ENCODE data around the gene NPC1L1. TPM values are rescaled to one million over a fixed set of nuclear protein-coding genes. Genes with fewer than 3 reads are reported as not detected.

The NPC1L1 gene
- total and polyA plus RNA-seq, 2 of the 4 experiments (the other 2 are of a cell fraction) = 0.07 TPM; not detected in 1

DNA sequence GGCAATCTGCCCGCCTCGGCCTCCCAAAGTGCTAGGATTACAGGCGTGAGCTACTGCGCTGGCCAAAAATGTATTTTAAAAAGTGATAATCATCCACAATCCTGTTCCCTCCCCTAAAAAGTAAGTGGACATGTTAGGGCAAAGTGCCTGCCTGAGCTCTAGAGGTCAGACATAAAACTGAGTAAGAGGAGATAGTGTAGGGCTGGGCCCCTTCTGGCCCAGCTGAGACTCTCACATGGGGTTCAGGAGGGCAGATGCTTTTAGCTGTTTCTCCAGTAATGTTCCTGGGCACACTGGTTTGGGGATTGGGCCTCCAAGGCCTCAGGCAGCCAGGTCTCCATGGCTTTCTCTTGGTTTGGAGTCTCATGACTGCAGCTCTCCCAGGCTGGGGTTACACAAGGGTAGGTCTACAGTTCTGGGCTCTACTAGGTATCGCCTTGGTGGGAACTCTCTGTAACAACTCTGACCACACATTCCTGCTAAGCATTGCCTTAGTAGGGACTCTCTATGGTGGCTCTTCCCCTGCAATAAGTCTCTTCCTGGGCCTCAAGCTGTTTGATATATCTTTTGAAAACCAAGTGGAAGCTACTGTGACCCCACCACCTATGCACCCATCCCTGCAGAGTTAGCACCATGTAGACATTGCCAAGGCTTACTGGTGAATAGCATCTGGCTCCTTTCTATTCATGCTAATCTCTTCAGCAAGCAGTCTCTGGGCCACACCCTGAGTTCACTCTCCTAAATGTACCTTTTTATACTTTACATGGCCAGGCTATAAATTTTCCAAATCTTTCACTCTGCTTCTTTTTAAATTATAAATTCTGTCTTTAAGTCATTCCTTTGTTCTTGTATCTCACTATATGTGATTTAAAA, 43.7 kb downstream of the NPC1L1 start:
- Histone ChIP-seq H3K4me1 (ENCODE audit: control insufficient read depth, insufficient read depth, low read length) (no peaks in the 10 kb centered on the region), H2BK5ac (ENCODE audit: low read depth, low read length, poor library complexity, severe bottlenecking) (no peak overlapping the region), H2AK5ac (ENCODE audit: low read depth, low read length) (0 out of 2 replicates have a peak overlapping the region, but pooled peaks have one; percentile 2), H4K91ac (ENCODE audit: insufficient read depth, low read depth, low read length) (no peak overlapping the region), H2BK20ac (ENCODE audit: low read depth, low read length) (no peak overlapping the region), H3K36me3 (ENCODE audit: control insufficient read depth, insufficient read depth, low read length) (no peaks in the 10 kb centered on the region), H4K8ac (ENCODE audit: low read depth in 2 of 2, low read length in 2 of 2) (no peak overlapping the region), H3K9me3 (ENCODE audit: control insufficient read depth, insufficient read depth, low read length) (no peaks in the 10 kb centered on the region), H3K18ac (ENCODE audit: low read depth, low read length) (no peak overlapping the region), H3K27me3 (ENCODE audit: control insufficient read depth, insufficient read depth, low read length) (peaks cover 12% of the 10 kb centered on the region), H4K5ac (ENCODE audit: low read depth, low read length) (no peak overlapping the region), H3K9ac (ENCODE audit: low read depth, low read length) (no peak overlapping the region), H2AK9ac (replicated peaks; ENCODE audit: low read depth, low read length, poor library complexity) (no peak overlapping the region), H3K27ac (ENCODE audit: insufficient read depth, low read length) (no peak overlapping the region), H3K4me3 (ENCODE audit: insufficient read depth, low read depth, low read length) (no peak overlapping the region), H3K14ac (replicated peaks; ENCODE audit: low read depth, low read length) (no peak overlapping the region), H2BK15ac (ENCODE audit: low read depth, low read length) (no peak overlapping the region), H2BK120ac (ENCODE audit: low read depth, low read length) (no peak overlapping the region), H3K4ac (ENCODE audit: low read depth, low read length) (no peak overlapping the region), H3K56ac (ENCODE audit: extremely low read depth, insufficient read depth, low read length) (no peak overlapping the region), H3K79me1 (ENCODE audit: low read depth in 1 of 2, low read length in 2 of 2) (no peaks in the 10 kb centered on the region), H2AFZ (replicated peaks; ENCODE audit: low read length, poor library complexity) (peak overlapping the region; percentile 32), H3K4me2 (ENCODE audit: low read depth, low read length) (no peak overlapping the region), H4K20me1 (ENCODE audit: insufficient read depth, low read length) (no peaks in the 10 kb centered on the region), H3K23ac (ENCODE audit: low read depth, low read length) (no peak overlapping the region), H3K9me1 (ENCODE audit: insufficient read depth, low read length) (no peaks in the 10 kb centered on the region)
- intact Hi-C loops (cut with micrococcal nuclease) (no loop called here), dilution Hi-C loops (cut with HindIII; ENCODE audit: low sequenced_read_pairs, unreplicated experiment) (no loop called here), in situ Hi-C loops (cut with MboI; ENCODE audit: low sequenced_read_pairs) (no loop called here)
- no TSS peak for BruUV-seq (replicated peaks)
- no CpG with 5 or more reads among the region's 5 CpGs for WGBS, 2 experiments (ENCODE audit: extremely low coverage in 2 of 2, insufficient read length in 1 of 2)
- TF ChIP-seq CHD1 (IDR thresholded peaks at IDR 0.05; ENCODE audit: low read depth, low read length) (no peak), MXI1 (IDR thresholded peaks at IDR 0.05; ENCODE audit: borderline replicate concordance, low read depth, low read length) (no peak)
- ChIA-PET POLR2A (ENCODE audit: unreplicated experiment) (no interaction called here), CTCF (no interaction called here)
- ATAC-seq (ENCODE audit: low read depth) (no peak), DNase-seq (no peak)
